Measurements from ENCODE around the gene PPHLN1.

The PPHLN1 gene

DNA sequence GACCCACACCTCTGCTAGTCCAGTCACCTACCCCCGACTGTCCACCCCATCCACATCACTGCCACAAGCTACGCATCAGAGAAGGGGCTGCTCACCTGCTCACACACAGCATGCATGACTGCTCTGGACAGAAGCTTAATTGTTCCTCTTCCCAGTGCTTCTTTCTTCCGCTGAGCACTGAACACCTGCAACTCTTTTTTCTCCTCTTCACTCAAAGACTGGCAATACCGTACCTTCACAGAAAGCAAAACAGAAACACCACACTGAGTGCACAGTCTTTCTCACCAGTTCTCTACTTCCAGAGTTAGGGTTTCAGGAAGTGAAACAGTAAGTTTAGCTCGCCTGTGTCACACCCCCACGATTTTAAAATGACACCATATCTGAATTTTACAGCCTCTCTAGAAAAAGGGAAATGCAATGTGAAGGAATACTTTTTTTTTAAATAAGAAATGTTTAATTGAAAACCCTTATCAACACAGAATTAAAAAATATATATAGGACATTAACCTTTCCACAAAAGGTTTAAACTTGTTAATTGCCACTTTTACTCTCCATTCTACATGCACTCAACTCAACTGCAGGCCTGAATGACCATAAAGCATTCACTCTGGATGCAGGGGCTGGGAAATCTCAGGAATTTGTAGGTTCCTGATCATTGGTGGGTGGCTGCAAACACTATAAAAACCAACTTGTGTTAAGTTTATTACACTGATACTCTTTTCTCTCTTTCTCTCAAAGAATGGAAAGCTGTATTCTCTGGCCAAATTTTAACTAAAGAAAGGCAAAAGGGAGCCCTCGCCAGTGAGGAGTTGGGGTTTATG is 143.6 kb downstream of the PPHLN1 start:
- TF ChIP-seq, protein P1, sequence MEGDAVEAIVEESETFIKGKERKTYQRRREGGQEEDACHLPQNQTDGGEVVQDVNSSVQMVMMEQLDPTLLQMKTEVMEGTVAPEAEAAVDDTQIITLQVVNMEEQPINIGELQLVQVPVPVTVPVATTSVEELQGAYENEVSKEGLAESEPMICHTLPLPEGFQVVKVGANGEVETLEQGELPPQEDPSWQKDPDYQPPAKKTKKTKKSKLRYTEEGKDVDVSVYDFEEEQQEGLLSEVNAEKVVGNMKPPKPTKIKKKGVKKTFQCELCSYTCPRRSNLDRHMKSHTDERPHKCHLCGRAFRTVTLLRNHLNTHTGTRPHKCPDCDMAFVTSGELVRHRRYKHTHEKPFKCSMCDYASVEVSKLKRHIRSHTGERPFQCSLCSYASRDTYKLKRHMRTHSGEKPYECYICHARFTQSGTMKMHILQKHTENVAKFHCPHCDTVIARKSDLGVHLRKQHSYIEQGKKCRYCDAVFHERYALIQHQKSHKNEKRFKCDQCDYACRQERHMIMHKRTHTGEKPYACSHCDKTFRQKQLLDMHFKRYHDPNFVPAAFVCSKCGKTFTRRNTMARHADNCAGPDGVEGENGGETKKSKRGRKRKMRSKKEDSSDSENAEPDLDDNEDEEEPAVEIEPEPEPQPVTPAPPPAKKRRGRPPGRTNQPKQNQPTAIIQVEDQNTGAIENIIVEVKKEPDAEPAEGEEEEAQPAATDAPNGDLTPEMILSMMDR (IDR thresholded peaks at IDR 0.05; ENCODE audit: extremely low read depth, insufficient read depth, missing control alignments): no peak
- in situ Hi-C loops (cut with MboI; ENCODE audit: low pct_unique_long_range_greater_than_20kb, low sequenced_read_pairs, unreplicated experiment): no loop called here
- DNase-seq (ENCODE audit: low spot score): peak; percentile 70

DNA sequence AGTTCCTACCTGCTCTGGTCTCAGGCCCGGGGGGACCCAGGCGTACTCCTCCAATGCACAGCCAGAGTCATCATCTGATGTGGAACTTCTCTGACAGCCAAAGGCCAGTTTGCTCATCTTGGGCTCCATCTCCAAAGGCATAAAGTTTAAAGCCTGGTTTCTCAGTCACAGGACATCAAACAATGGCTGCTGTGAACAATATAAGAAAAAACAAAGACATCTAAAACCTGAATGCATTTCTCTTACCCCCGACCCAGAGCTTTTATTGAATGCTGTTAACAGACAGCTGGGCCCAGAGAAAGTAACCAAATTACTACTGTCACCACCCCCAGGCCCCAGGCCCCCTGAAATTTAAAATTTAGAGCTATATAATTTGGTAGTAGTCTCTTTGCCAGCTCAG is 146.4 kb downstream of the PPHLN1 start:
- DNase-seq (ENCODE audit: low spot score): no peak
- TF ChIP-seq, protein P1 (IDR thresholded peaks at IDR 0.05; ENCODE audit: extremely low read depth, insufficient read depth, missing control alignments): no peak
- in situ Hi-C loops (cut with MboI; ENCODE audit: low pct_unique_long_range_greater_than_20kb, low sequenced_read_pairs, unreplicated experiment): no loop called here

DNA sequence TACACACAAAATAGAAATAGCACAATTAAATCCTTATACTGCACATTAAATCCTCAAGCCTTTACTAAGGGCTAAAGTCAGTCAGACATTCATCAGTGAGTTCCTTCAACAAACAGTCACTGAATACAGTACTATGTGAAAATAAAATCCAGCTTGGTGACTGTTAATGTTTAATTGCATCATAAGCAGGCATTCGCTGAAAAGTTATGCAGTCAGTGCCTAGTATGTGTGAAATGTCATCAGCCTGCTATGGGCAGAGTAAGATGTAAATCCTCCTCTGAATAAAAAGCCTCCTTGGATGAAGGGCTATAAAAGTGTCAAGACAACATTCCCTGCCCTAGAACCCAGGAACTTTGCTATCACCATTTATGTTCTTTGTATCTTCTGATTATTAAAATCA is 147.2 kb downstream of the PPHLN1 start:
- DNase-seq (ENCODE audit: low spot score): no peak
- in situ Hi-C loops (cut with MboI; ENCODE audit: low pct_unique_long_range_greater_than_20kb, low sequenced_read_pairs, unreplicated experiment): no loop called here
- TF ChIP-seq, protein P1 (IDR thresholded peaks at IDR 0.05; ENCODE audit: extremely low read depth, insufficient read depth, missing control alignments): no peak

DNA sequence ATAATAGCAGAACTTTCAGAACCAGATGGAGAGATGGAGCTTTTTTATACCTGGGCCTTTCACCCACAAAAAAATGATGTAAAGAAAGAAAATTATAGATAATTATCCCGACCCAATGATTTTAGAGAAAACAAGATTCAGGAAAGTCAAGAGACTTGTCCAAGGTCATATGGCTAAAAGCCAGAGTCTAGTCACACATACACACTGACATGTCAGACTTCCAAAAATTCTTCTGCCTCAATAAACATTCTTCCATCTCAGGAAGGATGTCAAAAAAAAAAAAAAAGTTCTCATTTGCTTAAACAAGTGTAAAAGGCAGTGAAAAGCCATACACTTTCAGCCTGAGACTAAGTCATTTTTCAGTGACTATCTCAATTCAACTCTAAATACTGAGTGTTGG is 147.6 kb downstream of the PPHLN1 start:
- in situ Hi-C loops (cut with MboI; ENCODE audit: low pct_unique_long_range_greater_than_20kb, low sequenced_read_pairs, unreplicated experiment): no loop called here
- no peak for DNase-seq (ENCODE audit: low spot score)
- TF ChIP-seq, protein P1 (IDR thresholded peaks at IDR 0.05; ENCODE audit: extremely low read depth, insufficient read depth, missing control alignments): no peak

DNA sequence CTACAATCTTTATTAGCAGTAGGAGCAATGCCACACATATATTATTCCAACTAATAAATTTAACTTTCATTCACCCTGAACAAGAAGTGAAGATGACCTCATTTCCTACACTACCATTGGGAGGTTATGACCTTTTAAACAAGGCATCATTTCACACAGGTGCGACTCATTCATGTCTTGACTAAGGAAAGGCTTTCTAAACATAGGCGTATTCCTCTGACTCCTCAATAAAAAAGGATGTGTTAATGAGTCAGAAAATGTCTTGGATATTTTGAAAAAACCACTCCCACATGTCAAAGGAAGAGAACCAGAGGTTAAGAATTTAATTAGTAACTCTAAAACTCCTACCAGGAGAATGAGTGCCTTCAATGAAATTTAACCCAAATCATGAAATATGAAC is 148.4 kb downstream of the PPHLN1 start:
- DNase-seq (ENCODE audit: low spot score): no peak
- in situ Hi-C loops (cut with MboI; ENCODE audit: low pct_unique_long_range_greater_than_20kb, low sequenced_read_pairs, unreplicated experiment): no loop called here
- TF ChIP-seq, protein P1 (IDR thresholded peaks at IDR 0.05; ENCODE audit: extremely low read depth, insufficient read depth, missing control alignments): no peak

DNA sequence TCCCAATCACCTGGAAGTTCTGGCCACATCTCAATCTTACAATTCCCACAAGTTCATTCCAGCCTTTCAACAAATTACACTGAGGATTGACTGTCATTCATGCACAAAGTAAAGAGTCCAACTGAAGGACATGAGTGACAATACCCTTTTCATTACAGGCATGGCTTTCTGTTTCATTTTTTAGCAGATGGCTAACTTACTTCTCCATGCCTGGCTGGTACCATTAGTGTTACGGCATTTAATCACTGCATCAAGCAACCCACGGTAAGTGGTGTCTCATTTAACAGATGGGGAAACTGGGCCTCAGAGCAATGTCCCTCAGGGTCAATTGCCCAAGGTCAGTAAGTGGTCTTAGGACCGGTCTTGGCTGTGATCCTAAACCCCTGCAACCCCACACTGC is 149.1 kb downstream of the PPHLN1 start:
- no peak for DNase-seq (ENCODE audit: low spot score)
- in situ Hi-C loops (cut with MboI; ENCODE audit: low pct_unique_long_range_greater_than_20kb, low sequenced_read_pairs, unreplicated experiment): loop anchor here (25.0 kb wide), 1 partner anchor 812 kb away; no protein-coding TSS in a partner anchor
- TF ChIP-seq, protein P1 (IDR thresholded peaks at IDR 0.05; ENCODE audit: extremely low read depth, insufficient read depth, missing control alignments): no peak
